ENCODE measurements around the gene DLGAP1. TPM values are rescaled to one million over a fixed set of nuclear protein-coding genes. Genes with fewer than 3 reads are reported as not detected.

The DLGAP1 gene
- total and polyA plus RNA-seq, 2 of the 13 experiments (the other 11 are each of a cell fraction or from before 2014, with no cell fraction given): 0.01 TPM; not detected in 1

DNA sequence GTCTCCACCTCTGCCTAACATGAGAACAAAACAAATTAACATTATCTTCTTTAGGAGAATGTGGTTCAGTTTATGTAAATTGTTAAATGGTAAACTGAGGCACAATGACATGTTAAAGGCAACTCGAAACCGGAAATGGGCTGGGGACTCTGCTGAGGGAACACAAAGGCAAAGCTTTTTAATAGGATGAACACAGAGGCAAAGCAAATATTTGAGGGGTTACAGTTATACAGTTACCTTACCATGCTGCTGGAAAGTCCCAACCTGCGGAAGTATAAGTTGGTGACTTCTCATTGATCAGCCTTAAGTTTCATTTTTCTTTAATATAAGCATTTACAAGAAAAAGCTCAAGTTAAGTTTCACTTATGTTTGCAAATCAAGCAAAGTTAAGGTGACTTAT, 195.0 kb downstream of the DLGAP1 start:
- no peaks in the 10 kb centered on the region for H4K20me1 ChIP-seq (ENCODE audit: insufficient read depth, low read length)
- 8% methylated on average over 3 of the region's 3 CpGs for WGBS (ENCODE audit: low lambda C conversion rate)
- 0 out of 5 replicates have a peak, but pooled peaks cover 0 to 2% of the 10 kb centered on the region in 2 experiments for H3K27me3 ChIP-seq (ENCODE audit: control insufficient read depth in 1 of 2, insufficient read depth in 2 of 2, low read length in 2 of 2)
- TF ChIP-seq, protein P1, sequence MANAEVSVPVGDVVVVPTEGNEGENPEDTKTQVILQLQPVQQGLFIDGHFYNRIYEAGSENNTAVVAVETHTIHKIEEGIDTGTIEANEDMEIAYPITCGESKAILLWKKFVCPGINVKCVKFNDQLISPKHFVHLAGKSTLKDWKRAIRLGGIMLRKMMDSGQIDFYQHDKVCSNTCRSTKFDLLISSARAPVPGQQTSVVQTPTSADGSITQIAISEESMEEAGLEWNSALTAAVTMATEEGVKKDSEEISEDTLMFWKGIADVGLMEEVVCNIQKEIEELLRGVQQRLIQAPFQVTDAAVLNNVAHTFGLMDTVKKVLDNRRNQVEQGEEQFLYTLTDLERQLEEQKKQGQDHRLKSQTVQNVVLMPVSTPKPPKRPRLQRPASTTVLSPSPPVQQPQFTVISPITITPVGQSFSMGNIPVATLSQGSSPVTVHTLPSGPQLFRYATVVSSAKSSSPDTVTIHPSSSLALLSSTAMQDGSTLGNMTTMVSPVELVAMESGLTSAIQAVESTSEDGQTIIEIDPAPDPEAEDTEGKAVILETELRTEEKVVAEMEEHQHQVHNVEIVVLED (CRISPR knock-in tag; IDR thresholded peaks at IDR 0.05; ENCODE audit: borderline replicate concordance): no peak
- TF ChIP-seq NONO (IDR thresholded peaks at IDR 0.05) (no peak), NONO (CRISPR knock-in tag; conservative IDR thresholded peaks at IDR 0.05) (no peak), NBN (conservative IDR thresholded peaks at IDR 0.05) (no peak), ZNF501 (CRISPR knock-in tag; IDR thresholded peaks at IDR 0.05) (no peak), ZNF430 (CRISPR knock-in tag; IDR thresholded peaks at IDR 0.05) (no peak), TAF1 (CRISPR knock-in tag; IDR thresholded peaks at IDR 0.05) (no peak), TFAP4 (IDR thresholded peaks at IDR 0.05; ENCODE audit: borderline replicate concordance, low read depth) (no peak)
- TF ChIP-seq, protein P2, sequence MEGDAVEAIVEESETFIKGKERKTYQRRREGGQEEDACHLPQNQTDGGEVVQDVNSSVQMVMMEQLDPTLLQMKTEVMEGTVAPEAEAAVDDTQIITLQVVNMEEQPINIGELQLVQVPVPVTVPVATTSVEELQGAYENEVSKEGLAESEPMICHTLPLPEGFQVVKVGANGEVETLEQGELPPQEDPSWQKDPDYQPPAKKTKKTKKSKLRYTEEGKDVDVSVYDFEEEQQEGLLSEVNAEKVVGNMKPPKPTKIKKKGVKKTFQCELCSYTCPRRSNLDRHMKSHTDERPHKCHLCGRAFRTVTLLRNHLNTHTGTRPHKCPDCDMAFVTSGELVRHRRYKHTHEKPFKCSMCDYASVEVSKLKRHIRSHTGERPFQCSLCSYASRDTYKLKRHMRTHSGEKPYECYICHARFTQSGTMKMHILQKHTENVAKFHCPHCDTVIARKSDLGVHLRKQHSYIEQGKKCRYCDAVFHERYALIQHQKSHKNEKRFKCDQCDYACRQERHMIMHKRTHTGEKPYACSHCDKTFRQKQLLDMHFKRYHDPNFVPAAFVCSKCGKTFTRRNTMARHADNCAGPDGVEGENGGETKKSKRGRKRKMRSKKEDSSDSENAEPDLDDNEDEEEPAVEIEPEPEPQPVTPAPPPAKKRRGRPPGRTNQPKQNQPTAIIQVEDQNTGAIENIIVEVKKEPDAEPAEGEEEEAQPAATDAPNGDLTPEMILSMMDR (CRISPR knock-in tag; IDR thresholded peaks at IDR 0.05): no peak
- H3K9me3 ChIP-seq (ENCODE audit: low read length): no peaks in the 10 kb centered on the region
- H3K79me2 ChIP-seq (ENCODE audit: insufficient read depth, low read length): no peaks in the 10 kb centered on the region
- intact Hi-C loops (cut with micrococcal nuclease; ENCODE audit: unreplicated experiment): no loop called here
- no peak for FAIRE-seq
- H3K4me1 ChIP-seq (ENCODE audit: insufficient read depth, low read length): no peaks in the 10 kb centered on the region; the same call in 1 of the 2 replicates
- no peak for ATAC-seq
- BruUV-seq (replicated peaks): no TSS peak
- H2AFZ ChIP-seq (ENCODE audit: low read length): no peak overlapping the region
- no peak overlapping the region for H3K4me2 ChIP-seq (ENCODE audit: low read depth, low read length)
- in situ Hi-C loops (cut with HindIII; ENCODE audit: extremely low pct_ligation_motif_present, low pct_unique_long_range_greater_than_20kb): no loop called here
- POLR2A ChIA-PET: no interaction called here
- H3K36me3 ChIP-seq (replicated peaks in 1 of 2; ENCODE audit: control insufficient read depth in 1 of 2, insufficient read depth in 2 of 2, low read length in 2 of 2): no peaks in the 10 kb centered on the region
- DNase-seq (ENCODE audit: low spot score): no peak
- no peak overlapping the region for H3K4me3 ChIP-seq (replicated peaks in 1 of 3; ENCODE audit: insufficient read depth in 1 of 3, low read depth in 2 of 3, low read length in 3 of 3)
- no peak overlapping the region for H3K27ac ChIP-seq (ENCODE audit: extremely low read length, insufficient read depth, low read length)
- H3K9ac ChIP-seq (ENCODE audit: insufficient read depth, low read depth, low read length): no peak overlapping the region
- CTCF ChIA-PET (ENCODE audit: low intra/inter-chr PET ratio, low total read pairs): no interaction called here

Measured in HepG2 (cell line).